MM.1S (cell line): ENCODE data around the gene PAPOLG.

Source experiments
- DNase-seq: peaks from one replicate; pipeline ENCODE4 v3.0.0-alpha.2; 2015
- H2AFZ ChIP-seq: fragments of 300-600 bp; sonication (generic); 2 replicates; pipeline ENCODE4 v1.6.0; 2016; ENCODE audit warnings: antibody characterized with exemption, low read length
- H3F3A ChIP-seq: fragments of 300-600 bp; sonication (generic); 2 replicates; pipeline ENCODE4 v1.6.1; 2016; ENCODE audit warnings: mild to moderate bottlenecking, antibody characterized with exemption, low read length, moderate library complexity, mixed read lengths; ENCODE audit not compliant: insufficient read depth
- H3K27ac ChIP-seq: fragments of 300-600 bp; sonication (generic); 2 replicates; pipeline ENCODE4 v1.5.1; 2016; ENCODE audit warnings: mild to moderate bottlenecking, low read length
- H3K27me3 ChIP-seq: fragments of 300-600 bp; sonication (generic); replicated peaks from 2 replicates; pipeline ENCODE4 v1.6.0; 2016; ENCODE audit warnings: low read length; ENCODE audit not compliant: insufficient read depth
- H3K36me3 ChIP-seq: fragments of 300-600 bp; sonication (generic); replicated peaks from 2 replicates; pipeline ENCODE4 v1.6.1; 2016; ENCODE audit warnings: mild to moderate bottlenecking, low read length, mixed read lengths; ENCODE audit not compliant: insufficient read depth
- H3K4me1 ChIP-seq: fragments of 300-600 bp; sonication (generic); 2 replicates; pipeline ENCODE4 v1.6.1; 2016; ENCODE audit warnings: low read length, mixed read lengths
- H3K4me2 ChIP-seq: fragments of 300-600 bp; sonication (generic); 2 replicates; pipeline ENCODE4 v1.6.0; 2016; ENCODE audit warnings: low read depth, low read length
- H3K4me3 ChIP-seq: fragments of 300-600 bp; sonication (generic); 2 replicates; pipeline ENCODE4 v1.5.1; 2016; ENCODE audit warnings: low read length, mixed read lengths
- H3K79me2 ChIP-seq: fragments of 300-600 bp; sonication (generic); 2 replicates; pipeline ENCODE4 v1.6.1; 2016; ENCODE audit warnings: mixed run types, low read length, mixed read lengths
- H3K9ac ChIP-seq: fragments of 300-600 bp; sonication (generic); 2 replicates; pipeline ENCODE4 v1.6.1; 2016; ENCODE audit warnings: low read length, mixed read lengths
- H3K9me2 ChIP-seq: fragments of 300-600 bp; sonication (generic); replicated peaks from 2 replicates; pipeline ENCODE4 v1.6.1; 2016; ENCODE audit warnings: mild to moderate bottlenecking, low read length, mixed read lengths; ENCODE audit not compliant: insufficient read depth
- H3K9me3 ChIP-seq: fragments of 300-600 bp; sonication (generic); replicated peaks from 2 replicates; pipeline ENCODE4 v1.6.1; 2016; ENCODE audit warnings: mild to moderate bottlenecking, low read length, mixed read lengths; ENCODE audit not compliant: insufficient read depth
- H4K20me1 ChIP-seq: fragments of 300-600 bp; sonication (generic); 2 replicates; pipeline ENCODE4 v1.6.1; 2016; ENCODE audit warnings: mild to moderate bottlenecking, low read length, moderate library complexity, mixed read lengths; ENCODE audit not compliant: insufficient read depth
- CTCF ChIP-seq: fragments of 300-600 bp; sonication (generic); IDR thresholded peaks from 2 replicates; pipeline ENCODE4 v1.5.1; 2016; ENCODE audit warnings: antibody characterized with exemption, low read length, mixed read lengths
- EZH2 ChIP-seq: fragments of 300-600 bp; sonication (generic); optimal IDR thresholded peaks from 2 replicates; pipeline ENCODE3; 2017; ENCODE audit warnings: low read depth, mild to moderate bottlenecking, antibody characterized with exemption, low read length, mixed read lengths
- EZH2phosphoT487 ChIP-seq: fragments of 300-600 bp; sonication (generic); IDR thresholded peaks from 2 replicates; pipeline ENCODE4 v1.6.1; 2018; ENCODE audit warnings: antibody characterized with exemption, low read length

Gene PAPOLG

GRCh38 chr2:60710707-60711106, 45.4 kb upstream of the PAPOLG start:
- Histone ChIP-seq H3K4me3 (no peak overlapping the region), H3K9ac (no peak overlapping the region), H3K4me1 (0 out of 2 replicates have a peak, but pooled peaks cover 3% of the 10 kb centered on the region), H3K36me3 (no peaks in the 10 kb centered on the region), H3K27ac (no peak overlapping the region), H3K9me3 (no peaks in the 10 kb centered on the region), H4K20me1 (no peaks in the 10 kb centered on the region), H2AFZ (no peak overlapping the region), H3K27me3 (no peaks in the 10 kb centered on the region), H3F3A (no peaks in the 10 kb centered on the region), H3K9me2 (no peaks in the 10 kb centered on the region), H3K4me2 (no peak overlapping the region), H3K79me2 (no peaks in the 10 kb centered on the region)
- no peak for DNase-seq
- TF ChIP-seq EZH2phosphoT487, result no peak
- no peak for TF ChIP-seq EZH2
- TF ChIP-seq CTCF, result no peak

GRCh38 chr2:60715561-60715960, 40.5 kb upstream of the PAPOLG start:
- H3K79me2 ChIP-seq, result no peaks in the 10 kb centered on the region
- no peaks in the 10 kb centered on the region for H3K36me3 ChIP-seq
- TF ChIP-seq CTCF (no peak), EZH2phosphoT487 (no peak), EZH2 (no peak)
- no peaks in the 10 kb centered on the region for H3K9me3 ChIP-seq
- H2AFZ ChIP-seq, result no peak overlapping the region
- no peak overlapping the region for H3K27ac ChIP-seq
- H3K4me2 ChIP-seq, result no peak overlapping the region
- no peaks in the 10 kb centered on the region for H3K9me2 ChIP-seq
- no peaks in the 10 kb centered on the region for H3K4me1 ChIP-seq
- DNase-seq, result no peak
- H3K9ac ChIP-seq, result no peak overlapping the region
- H3F3A ChIP-seq, result no peaks in the 10 kb centered on the region
- H3K27me3 ChIP-seq, result no peaks in the 10 kb centered on the region
- no peaks in the 10 kb centered on the region for H4K20me1 ChIP-seq
- no peak overlapping the region for H3K4me3 ChIP-seq

- DNase-seq, result no peak
- Histone ChIP-seq H4K20me1 (no peaks in the 10 kb centered on the region), H3K79me2 (no peaks in the 10 kb centered on the region), H3K36me3 (no peaks in the 10 kb centered on the region), H3K27me3 (no peaks in the 10 kb centered on the region), H3K4me1 (no peaks in the 10 kb centered on the region), H3K9me3 (no peaks in the 10 kb centered on the region), H3F3A (no peaks in the 10 kb centered on the region), H2AFZ (no peak overlapping the region), H3K4me2 (no peak overlapping the region), H3K9me2 (no peaks in the 10 kb centered on the region), H3K4me3 (no peak overlapping the region), H3K27ac (no peak overlapping the region), H3K9ac (no peak overlapping the region)
- TF ChIP-seq EZH2, result no peak
- TF ChIP-seq CTCF, result no peak
- no peak for TF ChIP-seq EZH2phosphoT487
These were observed 38.4 kb upstream of the PAPOLG start for GRCh38 chr2:60717691-60718090.
